Measurements from ENCODE around the gene ZC3H15.

Gene ZC3H15

DNA sequence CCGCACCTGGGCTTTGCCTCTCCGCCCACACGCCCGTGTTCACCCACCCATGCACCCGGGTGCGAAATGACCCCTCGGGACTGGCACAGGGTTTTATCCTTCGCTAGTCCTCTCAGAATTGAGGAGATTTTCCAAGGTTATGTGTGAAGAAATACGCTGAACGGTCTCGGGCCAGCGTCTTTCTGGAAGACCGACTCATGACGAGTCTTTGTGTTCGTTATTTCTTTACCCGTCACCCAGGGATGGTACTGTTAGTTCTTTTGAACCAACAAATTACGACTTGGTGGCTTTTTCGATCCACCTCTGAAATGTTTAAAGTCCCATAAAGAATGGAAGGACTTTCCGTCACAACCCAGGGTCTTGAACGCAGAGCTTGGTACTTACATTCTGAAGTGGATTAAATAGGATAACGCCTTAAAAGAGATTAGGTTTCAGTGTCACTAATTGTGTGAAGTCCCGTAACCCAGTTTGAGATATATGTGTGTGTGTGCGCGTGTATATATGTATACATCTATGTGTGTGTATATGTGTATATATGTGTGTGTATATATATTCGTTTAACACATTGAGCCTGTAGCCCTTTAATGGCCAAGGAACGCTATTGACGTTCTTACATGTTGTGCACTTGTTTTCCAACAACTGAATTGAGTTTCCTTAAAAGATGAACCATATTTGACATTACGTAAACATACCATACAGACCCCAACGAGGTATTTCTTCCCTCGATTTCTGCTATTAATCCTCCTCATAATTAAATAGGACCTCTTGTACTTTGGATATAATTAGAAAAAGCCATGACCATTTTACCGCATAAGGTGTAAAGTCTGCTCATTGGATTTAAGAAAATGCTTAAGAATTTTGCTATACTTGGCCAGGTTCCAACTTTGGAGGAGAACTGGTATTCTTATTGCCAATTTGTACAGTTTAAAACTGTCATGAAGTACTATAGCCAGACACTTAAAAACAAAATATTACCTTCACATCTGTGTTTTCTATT is 889 bp downstream of the ZC3H15 start:
- peak overlapping the region; percentile 86 to 96 for H3K4me3 ChIP-seq (ENCODE audit: low read length in 2 of 2)
- peak overlapping the region; percentile 45 for H3K4me2 ChIP-seq (ENCODE audit: insufficient read depth, low read length, poor library complexity, severe bottlenecking)
- H2BK120ac ChIP-seq (ENCODE audit: low read depth, low read length), result peak overlapping the region; percentile 74
- H4K8ac ChIP-seq (ENCODE audit: low read depth, low read length), result no peak overlapping the region
- H3K27ac ChIP-seq (replicated peaks; ENCODE audit: low read length), result peak overlapping the region; percentile 96
- peaks cover 0 to 18% of the 10 kb centered on the region in 2 donors for H3K36me3 ChIP-seq (replicated peaks in 1 of 2; ENCODE audit: control insufficient read depth in 2 of 2, insufficient read depth in 2 of 2, low read length in 2 of 2)
- H2BK12ac ChIP-seq (ENCODE audit: low read length), result no peak overlapping the region
- H2BK5ac ChIP-seq (ENCODE audit: low read length), result peak overlapping the region; percentile 46
- no CpG with 5 or more reads among the region's 31 CpGs for WGBS, 2 donors (ENCODE audit: extremely low coverage in 2 of 2, insufficient read length in 2 of 2, insufficient replicate concordance in 1 of 2)
- H3K23ac ChIP-seq (ENCODE audit: low read depth, low read length, poor library complexity), result peak overlapping the region; percentile 94
- no peak for DNase-seq (ENCODE audit: low spot score)
- peak overlapping the region; percentile 92 for H3K18ac ChIP-seq (ENCODE audit: low read length)
- H3K14ac ChIP-seq (ENCODE audit: low read length), result peak overlapping the region; percentile 56
- no peak overlapping the region for H3K4ac ChIP-seq (ENCODE audit: low read length)
- peak overlapping the region; percentile 85 for H3K9ac ChIP-seq (ENCODE audit: low read depth, low read length, poor library complexity)
- no peak overlapping the region for H4K91ac ChIP-seq (ENCODE audit: low read depth, low read length, poor library complexity)
- H3K4me1 ChIP-seq (ENCODE audit: control insufficient read depth in 2 of 2, insufficient read depth in 1 of 2, low read depth in 1 of 2, low read length in 2 of 2), result peaks cover 2 to 5% of the 10 kb centered on the region in 2 donors
- no peaks in the 10 kb centered on the region for H3K27me3 ChIP-seq (ENCODE audit: control insufficient read depth in 3 of 3, insufficient read depth in 3 of 3, low read depth in 1 of 3, low read length in 3 of 3)
- no peak overlapping the region for H2AK5ac ChIP-seq (ENCODE audit: low read depth, low read length)
- H2AFZ ChIP-seq (ENCODE audit: low read length), result peak overlapping the region; percentile 86
- H2BK15ac ChIP-seq (ENCODE audit: low read length), result no peak overlapping the region
- no peaks in the 10 kb centered on the region for H3K9me3 ChIP-seq (replicated peaks in 1 of 2; ENCODE audit: control insufficient read depth in 2 of 2, insufficient read depth in 1 of 2, low read depth in 1 of 2, low read length in 2 of 2)
- peaks cover 2% of the 10 kb centered on the region for H3K79me1 ChIP-seq (ENCODE audit: low read depth, low read length)

- Histone ChIP-seq H3K79me1 (ENCODE audit: low read depth, low read length) (no peaks in the 10 kb centered on the region), H3K27ac (replicated peaks; ENCODE audit: low read length) (no peak overlapping the region), H3K9ac (ENCODE audit: low read depth, low read length, poor library complexity) (no peak overlapping the region), H3K23ac (ENCODE audit: low read depth, low read length, poor library complexity) (no peak overlapping the region), H3K4me3 (ENCODE audit: low read length in 2 of 2) (no peak overlapping the region), H3K4me1 (ENCODE audit: control insufficient read depth in 2 of 2, insufficient read depth in 1 of 2, low read depth in 1 of 2, low read length in 2 of 2) (peaks cover 0 to 2% of the 10 kb centered on the region in 2 donors), H2BK12ac (ENCODE audit: low read length) (no peak overlapping the region), H2BK120ac (ENCODE audit: low read depth, low read length) (no peak overlapping the region), H2BK5ac (ENCODE audit: low read length) (no peak overlapping the region), H3K14ac (ENCODE audit: low read length) (no peak overlapping the region), H3K18ac (ENCODE audit: low read length) (no peak overlapping the region), H4K8ac (ENCODE audit: low read depth, low read length) (no peak overlapping the region), H3K36me3 (replicated peaks in 1 of 2; ENCODE audit: control insufficient read depth in 2 of 2, insufficient read depth in 2 of 2, low read length in 2 of 2) (peaks cover 8 to 64% of the 10 kb centered on the region in 2 donors), H2AFZ (ENCODE audit: low read length) (no peak overlapping the region), H4K91ac (ENCODE audit: low read depth, low read length, poor library complexity) (no peak overlapping the region), H3K4me2 (ENCODE audit: insufficient read depth, low read length, poor library complexity, severe bottlenecking) (no peak overlapping the region), H2BK15ac (ENCODE audit: low read length) (no peak overlapping the region), H3K27me3 (ENCODE audit: control insufficient read depth in 3 of 3, insufficient read depth in 3 of 3, low read depth in 1 of 3, low read length in 3 of 3) (no peaks in the 10 kb centered on the region), H3K4ac (ENCODE audit: low read length) (no peak overlapping the region), H3K9me3 (replicated peaks in 1 of 2; ENCODE audit: control insufficient read depth in 2 of 2, insufficient read depth in 1 of 2, low read depth in 1 of 2, low read length in 2 of 2) (no peaks in the 10 kb centered on the region), H2AK5ac (ENCODE audit: low read depth, low read length) (no peak overlapping the region)
- DNase-seq (ENCODE audit: low spot score), result no peak
- WGBS, 2 donors (ENCODE audit: extremely low coverage in 2 of 2, insufficient read length in 2 of 2, insufficient replicate concordance in 1 of 2), result no CpG with 5 or more reads among the region's 2 CpGs
These were observed 7.6 kb downstream of the ZC3H15 start for GRCh38 chr2:186493564-186494085.

- Histone ChIP-seq H3K27me3 (ENCODE audit: control insufficient read depth in 3 of 3, insufficient read depth in 3 of 3, low read depth in 1 of 3, low read length in 3 of 3) (no peaks in the 10 kb centered on the region), H3K4me1 (ENCODE audit: control insufficient read depth in 2 of 2, insufficient read depth in 1 of 2, low read depth in 1 of 2, low read length in 2 of 2) (peaks cover 0 to 2% of the 10 kb centered on the region in 2 donors), H4K91ac (ENCODE audit: low read depth, low read length, poor library complexity) (no peak overlapping the region), H4K8ac (ENCODE audit: low read depth, low read length) (no peak overlapping the region), H2BK15ac (ENCODE audit: low read length) (no peak overlapping the region), H2BK12ac (ENCODE audit: low read length) (no peak overlapping the region), H3K18ac (ENCODE audit: low read length) (no peak overlapping the region), H2AFZ (ENCODE audit: low read length) (no peak overlapping the region), H3K27ac (replicated peaks; ENCODE audit: low read length) (no peak overlapping the region), H3K36me3 (replicated peaks in 1 of 2; ENCODE audit: control insufficient read depth in 2 of 2, insufficient read depth in 2 of 2, low read length in 2 of 2) (peaks cover 8 to 79% of the 10 kb centered on the region in 2 donors), H3K14ac (ENCODE audit: low read length) (no peak overlapping the region), H3K9ac (ENCODE audit: low read depth, low read length, poor library complexity) (no peak overlapping the region), H3K4ac (ENCODE audit: low read length) (no peak overlapping the region), H3K4me3 (ENCODE audit: low read length in 2 of 2) (no peak overlapping the region), H3K23ac (ENCODE audit: low read depth, low read length, poor library complexity) (no peak overlapping the region), H2BK120ac (ENCODE audit: low read depth, low read length) (no peak overlapping the region), H2AK5ac (ENCODE audit: low read depth, low read length) (no peak overlapping the region), H3K9me3 (replicated peaks in 1 of 2; ENCODE audit: control insufficient read depth in 2 of 2, insufficient read depth in 1 of 2, low read depth in 1 of 2, low read length in 2 of 2) (no peaks in the 10 kb centered on the region), H2BK5ac (ENCODE audit: low read length) (no peak overlapping the region), H3K4me2 (ENCODE audit: insufficient read depth, low read length, poor library complexity, severe bottlenecking) (no peak overlapping the region), H3K79me1 (ENCODE audit: low read depth, low read length) (no peaks in the 10 kb centered on the region)
- DNase-seq (ENCODE audit: low spot score), result no peak
- no CpG with 5 or more reads among the region's 7 CpGs for WGBS, 2 donors (ENCODE audit: extremely low coverage in 2 of 2, insufficient read length in 2 of 2, insufficient replicate concordance in 1 of 2)
These were observed 10.3 kb downstream of the ZC3H15 start for GRCh38 chr2:186496401-186496800.

GRCh38 chr2:186497928-186498327 is 11.9 kb downstream of the ZC3H15 start:
- no peak for DNase-seq (ENCODE audit: low spot score)
- H2AFZ ChIP-seq (ENCODE audit: low read length), result no peak overlapping the region
- no peak overlapping the region for H3K9ac ChIP-seq (ENCODE audit: low read depth, low read length, poor library complexity)
- peaks cover 10 to 82% of the 10 kb centered on the region in 2 donors for H3K36me3 ChIP-seq (replicated peaks in 1 of 2; ENCODE audit: control insufficient read depth in 2 of 2, insufficient read depth in 2 of 2, low read length in 2 of 2)
- no peak overlapping the region for H2BK12ac ChIP-seq (ENCODE audit: low read length)
- no peak overlapping the region for H3K4me2 ChIP-seq (ENCODE audit: insufficient read depth, low read length, poor library complexity, severe bottlenecking)
- no peak overlapping the region for H3K23ac ChIP-seq (ENCODE audit: low read depth, low read length, poor library complexity)
- H3K79me1 ChIP-seq (ENCODE audit: low read depth, low read length), result no peaks in the 10 kb centered on the region
- no peak overlapping the region for H4K8ac ChIP-seq (ENCODE audit: low read depth, low read length)
- H2BK15ac ChIP-seq (ENCODE audit: low read length), result no peak overlapping the region
- peak overlapping the region in 1 of 2 donors; percentile 56 for H3K4me3 ChIP-seq (ENCODE audit: low read length in 2 of 2)
- H3K14ac ChIP-seq (ENCODE audit: low read length), result no peak overlapping the region
- no peak overlapping the region for H3K4ac ChIP-seq (ENCODE audit: low read length)
- H2BK5ac ChIP-seq (ENCODE audit: low read length), result no peak overlapping the region
- no peak overlapping the region for H3K27ac ChIP-seq (replicated peaks; ENCODE audit: low read length)
- H3K27me3 ChIP-seq (ENCODE audit: control insufficient read depth in 3 of 3, insufficient read depth in 3 of 3, low read depth in 1 of 3, low read length in 3 of 3), result no peaks in the 10 kb centered on the region
- H3K18ac ChIP-seq (ENCODE audit: low read length), result no peak overlapping the region
- no peaks in the 10 kb centered on the region for H3K9me3 ChIP-seq (replicated peaks in 1 of 2; ENCODE audit: control insufficient read depth in 2 of 2, insufficient read depth in 1 of 2, low read depth in 1 of 2, low read length in 2 of 2)
- no peak overlapping the region for H2BK120ac ChIP-seq (ENCODE audit: low read depth, low read length)
- H4K91ac ChIP-seq (ENCODE audit: low read depth, low read length, poor library complexity), result no peak overlapping the region
- H2AK5ac ChIP-seq (ENCODE audit: low read depth, low read length), result no peak overlapping the region
- WGBS, 2 donors (ENCODE audit: extremely low coverage in 2 of 2, insufficient read length in 2 of 2, insufficient replicate concordance in 1 of 2), result no CpG with 5 or more reads among the region's 3 CpGs
- no peaks in the 10 kb centered on the region for H3K4me1 ChIP-seq (ENCODE audit: control insufficient read depth in 2 of 2, insufficient read depth in 1 of 2, low read depth in 1 of 2, low read length in 2 of 2)
